GM12873 (cell line): ENCODE data around the gene CDAN1.

Source experiments
- CTCF ChIP-seq: IDR thresholded peaks from 2 replicates; pipeline ENCODE4 v1.5.1; 2012; ENCODE audit warnings: low read depth, mild to moderate bottlenecking, moderate library complexity, low read length, control low read depth; ENCODE audit not compliant: insufficient read depth; ENCODE audit errors: missing control alignments

CDAN1 gene

GRCh38 chr15:42736793-42737528 is at the start of gene CDAN1:
Gene CDAN1, minus strand, starts transcription at chr15:42737128. Its CDS starts 26 bp downstream, at chr15:42737102.
- no peak for TF ChIP-seq CTCF

- TF ChIP-seq CTCF = no peak
These were observed 48.6 kb upstream of the CDAN1 start for GRCh38 chr15:42785569-42785968.

- TF ChIP-seq CTCF = no peak
These were observed 47.8 kb upstream of the CDAN1 start for GRCh38 chr15:42784705-42785104.

- TF ChIP-seq CTCF = no peak
These were observed 45.8 kb upstream of the CDAN1 start for GRCh38 chr15:42782716-42783115.

GRCh38 chr15:42775416-42775815 is 38.5 kb upstream of the CDAN1 start:
- no peak for TF ChIP-seq CTCF

- TF ChIP-seq CTCF = no peak
These were observed 36.0 kb upstream of the CDAN1 start for GRCh38 chr15:42772901-42773300.

GRCh38 chr15:42772144-42772543 is 35.2 kb upstream of the CDAN1 start:
- no peak for TF ChIP-seq CTCF

GRCh38 chr15:42760759-42761158 is 23.8 kb upstream of the CDAN1 start:
- TF ChIP-seq CTCF = no peak
